GM21390 (cell line): Measurements from ENCODE around the gene TCERG1L.

ENCODE experiments used
- ATAC-seq: cut with Tn5 transposase; IDR thresholded peaks from one replicate; pipeline ENCODE4 v1.9.1; 2021; ENCODE audit not compliant: unreplicated experiment

Gene TCERG1L

GRCh38 chr10:131316321-131317075 is 5.0 kb upstream of the TCERG1L start:
- ATAC-seq, result no peak

- no peak for ATAC-seq
These were observed 3.8 kb upstream of the TCERG1L start for GRCh38 chr10:131315344-131315743.

- no peak for ATAC-seq
These were observed 3.3 kb upstream of the TCERG1L start for GRCh38 chr10:131314799-131315198.

- no peak for ATAC-seq
These were observed 2.6 kb upstream of the TCERG1L start for GRCh38 chr10:131314148-131314547.

- no peak for ATAC-seq
These were observed 1.9 kb upstream of the TCERG1L start for GRCh38 chr10:131313377-131313776.

GRCh38 chr10:131312478-131312836 is 936 bp upstream of the TCERG1L start:
- ATAC-seq, result no peak

GRCh38 chr10:131311402-131311660 is 190 bp downstream of the TCERG1L start:
- no peak for ATAC-seq

GRCh38 chr10:131310551-131311401 is 745 bp downstream of the TCERG1L start:
- no peak for ATAC-seq

- no peak for ATAC-seq
These were observed 1.4 kb downstream of the TCERG1L start for GRCh38 chr10:131310142-131310541.

- no peak for ATAC-seq
These were observed 11.0 kb downstream of the TCERG1L start for GRCh38 chr10:131300508-131300907.

GRCh38 chr10:131290781-131291180 is 20.7 kb downstream of the TCERG1L start:
- no peak for ATAC-seq

- ATAC-seq, result no peak
These were observed 22.9 kb downstream of the TCERG1L start for GRCh38 chr10:131288648-131289047.

GRCh38 chr10:131282961-131283360 is 28.6 kb downstream of the TCERG1L start:
- ATAC-seq, result no peak

- ATAC-seq, result no peak
These were observed 31.4 kb downstream of the TCERG1L start for GRCh38 chr10:131280101-131280500.

GRCh38 chr10:131279516-131279915 is 32.0 kb downstream of the TCERG1L start:
- ATAC-seq, result no peak

GRCh38 chr10:131277969-131278368 is 33.6 kb downstream of the TCERG1L start:
- ATAC-seq, result no peak

GRCh38 chr10:131277278-131277677 is 34.2 kb downstream of the TCERG1L start:
- ATAC-seq, result no peak

- ATAC-seq, result no peak
These were observed 35.8 kb downstream of the TCERG1L start for GRCh38 chr10:131275691-131276090.

GRCh38 chr10:131274883-131275282 is 36.6 kb downstream of the TCERG1L start:
- no peak for ATAC-seq

- ATAC-seq, result no peak
These were observed 37.2 kb downstream of the TCERG1L start for GRCh38 chr10:131274133-131274880.

GRCh38 chr10:131273476-131273875 is 38.0 kb downstream of the TCERG1L start:
- ATAC-seq, result no peak
